HG03175 (cell line): ENCODE results near the gene CNTN5.

Experiments used
- ATAC-seq: cut with Tn5 transposase; IDR thresholded peaks from one replicate; pipeline ENCODE4 v1.9.1; 2021; ENCODE audit warnings: mild to moderate bottlenecking, moderate library complexity; ENCODE audit not compliant: unreplicated experiment

Gene CNTN5

DNA sequence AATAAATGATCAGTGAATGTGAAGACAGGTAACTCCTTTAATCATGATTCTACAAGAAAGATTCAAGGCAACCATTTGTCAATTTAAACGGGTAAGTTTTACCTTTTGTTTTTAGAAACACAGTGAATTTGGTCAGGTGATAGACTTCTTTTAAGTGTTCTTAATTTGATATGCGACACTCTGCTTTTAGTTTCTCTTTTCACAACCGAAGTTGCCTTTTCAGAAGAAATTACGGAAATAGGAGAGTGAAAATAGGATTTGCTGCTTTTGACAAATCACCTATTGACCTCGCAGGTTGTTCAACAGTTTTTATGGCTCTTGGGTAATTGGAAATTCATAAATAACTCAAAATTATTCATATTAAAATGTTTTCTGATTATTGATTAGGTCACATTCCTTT is 142.1 kb downstream of the CNTN5 start:
- no peak for ATAC-seq

DNA sequence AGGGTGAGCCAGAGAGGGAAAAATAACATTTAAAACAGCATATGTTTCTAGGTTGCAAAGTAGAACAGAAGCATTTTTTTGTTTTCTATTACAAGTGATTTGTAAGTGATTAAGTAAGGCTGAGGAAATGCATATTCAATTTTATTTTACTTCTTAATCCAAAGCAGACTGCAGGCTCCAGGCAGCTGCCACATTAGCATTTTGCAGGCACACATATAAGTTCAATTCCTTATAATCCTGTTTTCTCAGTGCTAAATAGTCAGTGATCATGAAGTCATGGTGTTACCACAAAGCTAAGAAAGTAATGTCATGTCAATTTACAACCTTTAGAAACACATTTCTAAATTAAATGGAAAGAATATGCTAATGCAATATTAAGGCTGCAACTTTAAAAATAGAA is 149.8 kb downstream of the CNTN5 start:
- no peak for ATAC-seq

DNA sequence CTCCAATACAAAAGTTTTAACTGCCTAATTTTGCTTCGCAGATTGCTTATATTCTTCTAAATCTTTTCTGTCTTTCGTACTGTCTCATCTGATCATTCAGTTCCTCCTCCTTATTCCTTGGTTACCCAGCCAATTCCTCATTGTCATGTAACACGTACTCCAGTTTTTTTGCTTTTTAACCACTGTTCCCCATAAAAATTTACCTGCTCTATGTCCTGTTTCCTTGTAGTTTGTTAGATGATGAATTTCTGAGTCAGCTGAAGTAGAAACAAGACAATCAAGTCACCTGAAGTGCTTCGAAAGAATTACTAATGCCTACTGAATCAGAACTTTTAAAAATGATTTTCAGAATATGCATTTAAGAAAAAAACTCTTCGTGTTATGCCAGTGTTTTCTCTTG is 150.6 kb downstream of the CNTN5 start:
- no peak for ATAC-seq

DNA sequence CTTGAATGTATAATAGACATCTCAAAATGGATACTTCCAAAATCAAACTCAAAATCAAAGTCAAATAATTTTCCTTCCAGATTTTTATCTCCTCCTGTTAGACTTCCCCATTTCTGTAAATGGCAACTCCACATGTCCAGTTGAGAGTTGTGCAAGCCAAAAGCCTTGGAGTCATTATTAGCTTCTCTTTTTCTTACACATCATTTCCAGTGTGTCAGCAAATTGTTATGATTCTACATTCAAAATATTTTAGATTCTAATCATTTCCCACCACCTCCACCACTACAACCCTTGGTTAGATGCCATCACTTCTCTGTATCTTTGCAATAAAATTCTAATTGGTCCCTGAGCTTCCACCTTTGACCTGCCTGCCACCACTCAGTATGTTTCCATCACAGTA is 155.7 kb downstream of the CNTN5 start:
- no peak for ATAC-seq

DNA sequence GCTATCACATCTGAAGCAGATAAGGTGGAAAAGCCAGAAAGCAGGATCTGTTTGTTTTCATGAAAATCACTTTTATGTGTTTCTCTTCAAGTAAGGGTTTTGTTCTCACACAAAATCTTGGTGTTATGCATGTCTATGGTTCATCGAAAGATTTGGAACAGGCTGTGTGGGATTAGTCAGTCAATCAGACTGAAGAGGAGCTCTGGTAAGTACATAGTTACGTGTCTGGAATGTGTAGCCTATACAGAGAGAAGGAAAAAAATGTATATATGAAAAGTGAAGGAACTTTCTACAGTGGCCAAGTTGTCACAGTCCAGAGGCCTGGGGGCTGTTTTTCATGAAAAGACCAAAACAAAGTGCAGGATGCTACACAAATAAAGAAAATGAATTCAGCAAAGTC is 156.7 kb downstream of the CNTN5 start:
- no peak for ATAC-seq

DNA sequence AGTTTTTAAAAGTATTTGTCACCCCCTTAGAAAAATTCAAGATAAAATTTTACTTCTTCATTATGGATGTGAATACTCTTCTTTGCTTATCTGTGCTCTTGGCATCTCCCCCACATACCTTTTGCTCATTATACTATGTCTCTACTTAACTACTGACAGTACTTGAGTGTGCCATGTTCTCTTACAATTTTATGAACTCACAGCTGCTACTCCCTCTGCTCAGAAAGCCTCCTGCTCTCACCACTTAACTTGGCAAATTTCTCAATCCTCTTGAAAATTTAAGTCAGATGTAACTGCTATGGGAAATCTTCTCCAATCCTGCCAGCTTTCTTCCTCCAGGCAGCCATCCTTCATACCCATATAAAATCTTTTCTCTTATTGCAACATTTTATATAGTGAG is 163.4 kb downstream of the CNTN5 start:
- ATAC-seq = no peak

DNA sequence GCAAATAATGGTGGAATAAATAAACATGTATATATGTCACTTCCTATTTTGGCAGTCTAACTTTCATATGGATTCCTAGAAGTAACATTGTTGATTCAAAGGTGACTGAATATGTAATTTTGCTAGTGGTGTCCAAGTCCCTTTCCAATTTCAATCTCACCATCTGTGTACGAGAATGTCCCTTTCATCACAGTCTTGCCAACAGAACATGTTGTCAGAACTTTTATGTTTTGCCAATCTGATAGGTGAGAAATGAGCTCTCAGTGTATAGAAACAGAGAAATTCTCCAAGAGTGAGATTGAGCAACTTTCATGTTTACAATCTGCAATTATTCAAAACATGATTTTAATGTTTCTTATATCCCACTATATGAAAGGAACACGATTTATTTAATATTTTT is 167.5 kb downstream of the CNTN5 start:
- ATAC-seq = no peak

DNA sequence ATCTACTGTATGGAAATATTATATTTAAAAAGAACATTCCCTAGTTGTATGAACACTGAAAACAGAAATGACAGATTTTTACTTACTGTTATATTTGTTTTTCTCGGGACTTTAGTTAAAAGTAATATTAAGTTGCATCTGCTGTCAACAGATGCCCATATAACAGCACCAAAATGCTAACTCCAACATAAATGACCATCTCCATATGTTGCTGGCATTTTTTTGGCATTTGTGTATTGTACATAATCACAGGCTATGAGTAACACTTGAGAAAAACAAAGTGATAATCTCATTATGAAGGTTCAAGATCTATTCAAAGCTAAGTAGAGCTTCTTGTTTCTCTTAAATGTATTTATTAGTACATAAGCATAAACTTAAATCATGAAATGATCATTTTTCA is 172.0 kb downstream of the CNTN5 start:
- ATAC-seq = no peak

DNA sequence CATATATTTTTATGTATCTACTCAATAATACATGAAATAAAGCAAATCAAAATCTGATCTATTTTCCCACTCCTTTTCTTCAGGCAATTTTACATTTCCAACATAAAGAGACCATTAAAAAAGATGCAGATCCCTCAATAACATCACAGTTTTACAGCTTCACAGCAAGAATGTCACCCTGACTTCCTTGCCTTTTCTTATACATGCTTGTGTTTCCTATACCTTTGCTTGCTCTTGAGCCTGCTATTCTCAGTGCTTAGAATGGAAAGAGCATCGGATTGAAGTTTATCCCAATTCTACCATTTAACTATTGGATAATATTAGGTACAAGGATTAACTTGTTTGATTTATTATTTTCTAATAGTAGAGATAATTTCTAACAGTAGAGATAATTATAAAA is 176.7 kb downstream of the CNTN5 start:
- no peak for ATAC-seq

DNA sequence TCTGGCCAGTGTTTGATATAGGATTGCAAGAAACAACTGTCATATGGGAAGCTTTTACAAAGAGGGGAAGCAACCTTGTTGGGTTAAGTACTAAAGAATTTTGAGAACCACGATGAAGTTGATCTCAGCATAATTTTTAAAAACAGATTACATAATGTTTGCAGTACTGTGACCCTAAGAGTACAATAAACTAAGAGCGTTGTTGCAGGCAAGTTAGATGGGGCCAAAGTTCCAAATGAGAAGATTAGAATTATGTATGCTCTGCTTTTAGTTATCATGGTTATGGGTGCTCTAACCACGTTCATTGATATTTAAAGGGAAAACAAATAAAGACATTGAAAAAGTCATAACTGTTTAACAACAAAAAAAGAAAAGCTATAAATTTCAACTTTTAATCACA is 177.5 kb downstream of the CNTN5 start:
- ATAC-seq = no peak

DNA sequence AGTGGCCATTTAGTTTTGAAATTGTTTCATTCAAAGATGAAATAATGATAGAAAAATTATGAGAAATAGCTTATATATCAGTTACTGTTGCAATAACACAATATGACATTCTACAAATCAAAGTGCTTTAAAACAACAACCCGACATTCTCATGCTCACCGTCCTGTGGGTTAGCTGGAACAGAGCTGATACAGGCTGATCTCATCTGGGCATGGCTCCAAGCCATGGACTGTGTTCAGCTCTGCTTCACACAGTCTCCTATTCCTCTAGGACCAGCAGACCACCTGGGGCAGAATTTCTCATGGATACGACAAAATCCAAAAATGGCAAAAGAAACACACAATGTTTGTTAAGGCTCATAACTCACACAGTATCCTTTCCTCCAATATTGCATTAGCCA is 178.6 kb downstream of the CNTN5 start:
- no peak for ATAC-seq

DNA sequence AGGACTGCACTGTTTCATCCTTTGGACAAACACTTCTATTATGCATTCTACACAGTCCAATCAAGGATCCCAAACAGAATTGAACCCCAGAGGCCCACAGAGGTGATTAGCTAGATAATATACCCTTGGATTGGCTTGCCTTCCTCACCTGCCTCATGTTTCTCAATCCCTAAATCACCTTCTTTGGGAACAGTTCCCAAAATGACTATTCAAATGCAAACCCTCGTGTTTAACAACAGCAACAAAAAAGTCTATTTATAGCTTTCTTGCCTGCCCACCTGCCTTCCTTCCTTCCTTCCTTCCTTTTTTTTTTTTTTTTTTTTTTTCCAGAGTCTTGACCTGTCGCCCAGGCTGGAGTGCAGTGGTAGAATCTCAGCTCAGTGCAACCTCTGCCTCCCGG is 180.0 kb downstream of the CNTN5 start:
- ATAC-seq = no peak

DNA sequence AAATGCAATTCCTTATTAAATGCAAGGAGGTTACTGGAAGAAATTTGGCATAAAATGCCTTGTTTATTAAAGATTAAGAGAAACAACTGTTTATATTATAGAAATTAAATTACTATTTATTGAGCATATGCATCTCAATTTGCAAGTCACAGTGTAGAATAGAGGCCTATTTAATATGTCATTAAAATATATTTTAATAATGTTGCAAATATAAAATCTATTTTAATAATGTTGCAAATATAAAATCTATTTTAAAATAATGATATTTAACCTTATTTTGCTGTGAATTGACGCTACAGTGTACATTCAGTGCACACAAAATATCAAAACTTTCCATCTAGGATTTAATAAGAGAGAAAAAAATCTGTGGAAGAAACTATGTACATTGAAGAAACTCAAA is 188.1 kb downstream of the CNTN5 start:
- no peak for ATAC-seq

DNA sequence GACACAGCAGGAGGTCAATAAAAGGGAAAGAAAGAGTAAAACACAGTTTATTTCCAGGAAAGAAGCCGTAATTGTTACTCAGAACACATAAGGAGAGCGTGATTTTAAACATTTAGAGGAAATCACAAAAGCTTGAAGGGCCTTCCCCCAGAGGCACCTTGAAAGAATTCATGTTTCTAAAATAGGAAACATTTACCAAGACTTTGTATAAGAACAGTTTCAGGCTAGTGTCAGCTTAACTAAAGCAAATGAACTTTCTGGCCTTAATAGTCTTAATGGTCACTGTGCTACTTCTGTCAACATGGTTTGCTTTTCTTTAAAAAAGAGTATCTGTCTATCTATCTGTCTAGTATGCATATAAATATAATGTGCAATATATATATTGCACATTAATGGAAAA is 208.8 kb downstream of the CNTN5 start:
- no peak for ATAC-seq

DNA sequence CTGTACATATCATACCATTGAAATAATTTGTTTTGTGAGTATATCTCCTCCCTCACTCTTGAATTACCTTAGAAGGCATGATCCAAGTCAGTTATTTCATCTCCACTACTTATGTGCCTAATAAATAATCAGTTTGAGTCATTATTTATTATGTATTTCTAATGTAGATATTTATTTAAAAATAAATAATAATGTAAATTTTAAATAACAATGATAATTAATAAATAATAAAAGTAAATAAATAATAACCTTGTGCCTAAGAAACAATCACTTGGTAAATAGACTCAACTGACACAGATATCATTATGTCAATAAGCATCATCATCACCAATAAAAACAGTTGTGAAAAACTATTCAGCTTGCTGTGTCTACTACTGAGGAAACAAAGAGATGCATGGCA is 213.8 kb downstream of the CNTN5 start:
- no peak for ATAC-seq

DNA sequence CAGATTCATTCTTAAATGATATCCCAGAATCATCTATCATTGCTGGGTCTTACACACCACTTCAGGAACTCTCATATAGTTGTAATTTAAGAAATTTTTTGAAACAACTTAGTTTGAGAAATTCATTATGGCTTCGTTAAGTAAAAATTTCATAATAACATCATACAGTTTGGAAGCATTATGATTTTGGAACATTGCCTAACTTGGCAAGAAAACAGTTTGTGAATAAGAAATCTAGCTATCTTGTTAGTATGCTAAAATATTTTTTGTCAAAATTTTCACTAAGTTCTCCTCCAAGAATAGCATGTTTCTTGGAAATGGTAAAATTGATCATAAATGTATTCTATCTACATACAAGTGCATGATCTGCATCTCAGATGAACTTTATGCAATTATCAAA is 217.7 kb downstream of the CNTN5 start:
- no peak for ATAC-seq

DNA sequence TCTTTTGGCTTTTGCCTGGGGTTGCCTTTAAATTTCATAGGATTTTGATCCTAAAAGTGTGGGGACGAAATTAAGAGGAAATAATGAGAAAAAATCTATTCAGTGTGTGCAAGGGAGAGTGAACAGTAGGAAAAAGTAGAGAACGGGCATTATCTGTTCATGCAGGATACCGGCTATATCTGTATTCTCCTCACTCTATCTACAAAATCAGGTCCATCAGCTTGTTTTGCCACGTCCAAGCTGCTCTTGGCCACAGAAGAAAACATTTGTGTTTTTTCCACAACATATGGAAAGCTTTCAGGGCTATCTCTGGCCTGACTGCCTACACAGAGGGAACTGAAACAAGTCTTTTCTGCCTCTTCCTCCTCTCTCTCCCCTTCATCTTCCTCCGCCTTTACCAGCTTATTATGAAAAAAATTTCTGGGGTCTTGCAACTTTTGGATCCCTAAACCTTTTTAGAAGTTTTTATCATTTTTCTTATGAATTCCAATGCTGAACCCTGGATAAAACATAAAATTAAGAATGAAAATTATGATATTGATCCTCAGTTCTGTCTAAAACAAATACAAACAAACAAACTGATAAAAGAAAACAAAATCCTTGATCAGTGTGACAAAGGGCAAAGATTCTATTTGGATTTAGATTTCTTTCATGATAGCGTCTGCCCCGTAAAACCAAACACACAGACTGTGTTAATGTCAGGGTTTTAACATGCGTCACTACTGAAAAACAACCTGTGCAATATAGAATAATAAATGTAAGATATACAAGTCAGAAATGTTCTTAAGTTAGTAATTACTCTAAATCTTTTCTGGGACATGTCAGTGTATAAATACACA is 219.7 kb downstream of the CNTN5 start:
- ATAC-seq = no peak

DNA sequence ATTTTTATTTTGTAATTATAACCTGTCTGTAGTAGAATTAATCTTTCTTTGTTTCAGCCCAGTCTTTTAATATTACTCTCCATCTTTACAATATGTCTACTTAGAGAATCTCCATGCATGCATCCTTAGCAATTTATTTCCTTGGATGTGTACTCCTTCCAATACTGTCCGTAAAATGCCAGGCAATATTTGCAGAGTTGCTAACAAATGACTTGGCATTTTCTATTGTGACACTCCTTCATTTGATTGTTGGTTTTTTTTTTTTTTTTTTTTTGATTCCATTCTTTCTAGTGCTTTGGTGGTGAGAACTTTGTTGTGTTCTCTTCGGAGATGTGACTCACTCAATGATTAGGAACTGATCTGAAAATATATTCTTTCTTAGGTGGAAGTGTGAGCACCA is 220.3 kb downstream of the CNTN5 start:
- no peak for ATAC-seq

DNA sequence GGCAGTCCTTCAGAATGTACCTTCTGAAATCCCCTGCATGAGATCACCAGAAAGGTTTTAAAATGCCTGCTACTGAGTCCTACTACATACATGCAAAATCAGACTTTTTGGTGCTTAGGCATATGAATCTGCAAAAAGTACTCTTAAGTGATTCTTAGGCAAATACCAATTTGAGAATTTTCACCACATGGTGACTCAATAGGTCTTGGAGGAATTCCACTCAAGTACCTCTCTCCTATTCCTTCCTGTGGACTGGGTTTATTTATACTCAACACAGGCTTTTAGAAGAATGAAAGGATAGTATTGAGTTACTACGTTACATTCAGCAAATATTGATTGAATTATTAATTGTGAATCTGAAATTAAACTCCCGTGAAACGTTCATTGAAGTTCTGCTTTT is 223.9 kb downstream of the CNTN5 start:
- no peak for ATAC-seq

DNA sequence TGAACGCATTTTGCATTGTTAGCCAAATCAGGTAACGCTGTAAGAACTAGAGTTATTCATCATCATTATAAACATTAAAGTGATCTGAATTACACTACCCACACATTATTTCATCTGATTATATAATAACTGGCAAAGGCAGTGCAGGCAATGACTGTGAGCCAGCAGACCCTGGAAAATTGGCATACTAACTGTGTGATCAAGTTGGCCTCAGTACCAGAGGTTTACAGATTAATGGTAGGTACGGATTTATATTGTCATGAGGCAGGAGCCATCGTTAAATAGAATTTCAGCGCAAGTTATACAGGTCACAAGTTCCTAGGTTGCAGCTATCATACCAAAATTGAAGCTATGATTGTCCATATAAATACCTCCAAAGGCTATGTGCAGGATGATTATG is 225.4 kb downstream of the CNTN5 start:
- ATAC-seq = no peak

DNA sequence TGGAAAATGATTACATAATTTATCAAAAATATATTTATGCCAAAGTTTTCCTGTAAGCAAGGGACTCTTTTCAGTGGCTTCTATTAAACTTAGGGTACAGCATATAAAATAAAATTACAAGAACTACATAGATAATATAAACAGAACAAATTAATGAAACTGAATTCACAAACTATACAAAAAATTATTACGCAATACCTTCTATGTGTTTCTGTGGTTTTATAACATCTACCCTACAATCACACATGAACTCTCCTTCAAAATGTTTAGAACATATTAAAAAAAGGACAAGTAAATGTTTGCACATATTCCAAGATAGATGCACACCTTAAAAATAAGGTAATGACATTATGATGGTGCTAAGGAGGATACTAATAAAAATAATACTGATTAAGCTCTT is 235.9 kb downstream of the CNTN5 start:
- no peak for ATAC-seq

DNA sequence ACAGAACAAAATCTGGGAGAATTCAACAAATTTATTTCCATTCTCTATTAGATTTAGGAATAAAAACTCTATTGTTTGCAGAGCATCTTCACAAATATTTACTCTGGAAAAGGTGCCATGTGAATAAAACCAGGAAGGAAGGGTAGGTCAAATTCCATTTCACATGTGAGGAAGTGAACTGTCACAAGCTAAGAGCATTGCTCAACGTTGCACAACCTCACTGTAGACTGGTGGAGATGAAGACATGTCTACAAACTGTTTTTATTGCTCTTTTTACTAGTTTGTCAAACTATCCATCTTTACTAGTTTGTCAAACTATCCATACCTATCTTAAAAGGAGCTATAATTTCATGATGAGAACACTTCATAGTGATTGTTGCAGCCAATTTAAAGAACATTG is 236.4 kb downstream of the CNTN5 start:
- ATAC-seq = no peak

DNA sequence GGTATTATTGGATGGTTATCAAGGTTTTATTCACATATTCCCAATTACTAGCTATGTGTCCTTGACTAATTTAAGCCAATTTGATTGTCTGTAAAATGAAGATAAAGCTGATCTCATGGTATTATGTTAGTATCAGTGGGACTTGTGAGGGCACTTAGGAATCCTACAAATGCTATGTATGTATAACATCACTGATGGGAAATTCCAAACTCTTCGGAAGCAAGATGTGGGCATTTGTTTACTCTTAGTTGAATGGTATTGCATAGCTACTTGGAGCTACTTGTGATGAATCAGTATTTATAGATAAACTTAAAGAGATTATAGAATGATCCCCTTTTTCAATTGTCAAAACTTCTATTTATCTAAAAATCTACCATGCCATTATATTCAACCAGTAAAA is 239.9 kb downstream of the CNTN5 start:
- ATAC-seq = no peak
